Effector memory CD4-positive, alpha-beta T cell (primary cell): ENCODE measurements around the gene SARS1.

Experiments used
- DNase-seq, 3 donors: peaks; one replicate each; pipeline ENCODE4 v3.0.0-alpha.2; 2020
- H3K27ac ChIP-seq: 2 replicates; pipeline ENCODE4 v1.7.0; 2013; ENCODE audit warnings: mild to moderate bottlenecking, low read length, moderate library complexity; ENCODE audit not compliant: insufficient read depth, poor library complexity, severe bottlenecking
- H3K27me3 ChIP-seq: replicated peaks from 2 replicates; pipeline ENCODE4 v1.7.0; 2013; ENCODE audit warnings: mild to moderate bottlenecking, low read length; ENCODE audit not compliant: insufficient read depth, control insufficient read depth, poor library complexity, severe bottlenecking
- H3K36me3 ChIP-seq: 2 replicates; pipeline ENCODE4 v1.7.0; 2013; ENCODE audit warnings: mild to moderate bottlenecking, low read length, moderate library complexity; ENCODE audit not compliant: control insufficient read depth, insufficient read depth
- H3K4me1 ChIP-seq: 2 replicates; pipeline ENCODE4 v1.7.0; 2013; ENCODE audit warnings: low read length, mild to moderate bottlenecking; ENCODE audit not compliant: control insufficient read depth, insufficient read depth, poor library complexity, severe bottlenecking
- H3K4me3 ChIP-seq: 2 replicates; pipeline ENCODE4 v1.7.0; 2013; ENCODE audit warnings: low read length, low read depth, mild to moderate bottlenecking; ENCODE audit not compliant: insufficient read depth, poor library complexity, severe bottlenecking
- H3K9me3 ChIP-seq: 2 replicates; pipeline ENCODE4 v1.7.0; 2013; ENCODE audit warnings: mild to moderate bottlenecking, low read length, moderate library complexity; ENCODE audit not compliant: control insufficient read depth

SARS1 gene

DNA sequence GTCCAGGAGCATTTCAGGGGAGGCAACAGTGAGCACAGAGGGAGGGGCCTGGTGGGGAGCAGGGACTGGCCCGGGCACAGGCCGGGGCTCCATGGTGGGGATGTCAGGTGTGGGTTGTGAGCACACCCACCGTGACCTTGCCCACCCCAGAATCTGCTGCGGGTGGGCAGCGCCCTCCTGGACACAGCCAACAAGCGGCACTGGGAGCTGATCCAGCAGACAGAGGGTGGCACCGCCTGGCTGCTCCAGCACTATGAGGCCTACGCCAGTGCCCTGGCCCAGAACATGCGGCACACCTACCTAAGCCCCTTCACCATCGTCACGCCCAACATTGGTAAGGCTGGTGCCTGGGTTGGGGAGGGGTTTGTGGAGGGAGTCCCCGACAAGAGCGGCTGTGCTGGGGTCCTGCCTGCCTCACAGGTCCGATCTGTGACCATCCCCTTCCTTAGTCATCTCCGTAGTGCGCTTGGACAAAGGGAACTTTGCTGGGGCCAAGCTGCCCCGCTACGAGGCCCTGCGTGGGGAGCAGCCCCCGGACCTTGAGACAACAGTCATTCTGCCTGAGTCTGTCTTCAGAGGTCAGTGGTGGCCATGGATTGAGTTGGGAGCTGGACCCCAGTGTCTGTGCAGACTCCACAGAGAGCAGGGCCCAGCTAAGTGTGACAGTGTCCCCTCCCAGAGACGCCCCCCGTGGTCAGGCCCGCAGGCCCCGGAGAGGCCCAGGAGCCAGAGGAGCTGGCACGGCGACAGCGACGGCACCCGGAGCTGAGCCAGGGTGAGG, 54.9 kb downstream of the SARS1 start:
- Histone ChIP-seq H3K27ac (no peak overlapping the region), H3K27me3 (no peaks in the 10 kb centered on the region), H3K9me3 (no peaks in the 10 kb centered on the region), H3K4me3 (no peak overlapping the region), H3K36me3 (no peaks in the 10 kb centered on the region), H3K4me1 (no peaks in the 10 kb centered on the region)
- no peak for DNase-seq

DNA sequence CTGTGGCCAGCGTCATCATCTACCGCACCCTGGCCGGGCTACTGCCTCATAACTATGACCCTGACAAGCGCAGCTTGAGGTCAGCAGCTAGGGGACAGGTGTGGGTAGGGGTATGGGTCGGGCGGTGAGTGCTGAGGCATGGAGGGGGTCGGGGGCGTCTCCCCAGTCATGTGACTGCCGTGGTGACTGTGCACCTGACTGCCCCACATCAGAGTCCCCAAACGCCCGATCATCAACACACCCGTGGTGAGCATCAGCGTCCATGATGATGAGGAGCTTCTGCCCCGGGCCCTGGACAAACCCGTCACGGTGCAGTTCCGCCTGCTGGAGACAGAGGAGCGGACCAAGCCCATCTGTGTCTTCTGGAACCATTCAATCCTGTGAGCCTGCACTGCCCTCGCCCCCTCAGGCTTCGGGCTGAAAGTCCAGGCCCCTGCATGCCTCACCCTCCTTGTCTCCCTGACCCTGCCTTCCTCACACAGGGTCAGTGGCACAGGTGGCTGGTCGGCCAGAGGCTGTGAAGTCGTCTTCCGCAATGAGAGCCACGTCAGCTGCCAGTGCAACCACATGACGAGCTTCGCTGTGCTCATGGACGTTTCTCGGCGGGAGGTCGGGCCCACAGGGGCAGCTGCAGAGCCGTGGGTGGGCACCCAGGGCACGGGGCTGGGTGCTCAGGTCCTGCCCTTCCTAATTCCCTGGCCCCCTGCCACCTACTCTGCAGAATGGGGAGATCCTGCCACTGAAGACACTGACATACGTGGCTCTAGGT, 55.7 kb downstream of the SARS1 start:
- no peaks in the 10 kb centered on the region for H3K9me3 ChIP-seq
- no peaks in the 10 kb centered on the region for H3K27me3 ChIP-seq
- DNase-seq = no peak
- H3K4me1 ChIP-seq = no peaks in the 10 kb centered on the region
- H3K4me3 ChIP-seq = no peak overlapping the region
- no peaks in the 10 kb centered on the region for H3K36me3 ChIP-seq
- H3K27ac ChIP-seq = no peak overlapping the region

DNA sequence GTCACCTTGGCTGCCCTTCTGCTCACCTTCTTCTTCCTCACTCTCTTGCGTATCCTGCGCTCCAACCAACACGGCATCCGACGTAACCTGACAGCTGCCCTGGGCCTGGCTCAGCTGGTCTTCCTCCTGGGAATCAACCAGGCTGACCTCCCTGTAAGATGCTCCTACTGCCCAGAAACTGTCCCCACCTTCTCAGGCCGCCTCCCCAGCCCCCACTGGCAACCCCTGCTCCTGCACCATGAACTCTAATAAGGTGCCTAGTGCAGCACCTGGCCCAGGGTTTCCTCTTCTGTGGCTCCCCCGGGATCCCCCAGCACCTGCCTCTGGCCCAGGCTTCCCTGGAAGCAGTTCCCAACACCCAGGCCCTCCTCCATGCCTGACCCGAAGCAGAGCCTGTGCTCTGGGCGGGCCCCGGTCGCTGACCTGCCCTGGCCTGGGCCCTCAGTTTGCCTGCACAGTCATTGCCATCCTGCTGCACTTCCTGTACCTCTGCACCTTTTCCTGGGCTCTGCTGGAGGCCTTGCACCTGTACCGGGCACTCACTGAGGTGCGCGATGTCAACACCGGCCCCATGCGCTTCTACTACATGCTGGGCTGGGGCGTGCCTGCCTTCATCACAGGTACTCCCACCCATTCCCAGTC, 56.4 kb downstream of the SARS1 start:
- no peaks in the 10 kb centered on the region for H3K4me1 ChIP-seq
- H3K4me3 ChIP-seq = no peak overlapping the region
- H3K9me3 ChIP-seq = no peaks in the 10 kb centered on the region
- no peak overlapping the region for H3K27ac ChIP-seq
- DNase-seq = no peak
- H3K36me3 ChIP-seq = no peaks in the 10 kb centered on the region
- no peaks in the 10 kb centered on the region for H3K27me3 ChIP-seq

DNA sequence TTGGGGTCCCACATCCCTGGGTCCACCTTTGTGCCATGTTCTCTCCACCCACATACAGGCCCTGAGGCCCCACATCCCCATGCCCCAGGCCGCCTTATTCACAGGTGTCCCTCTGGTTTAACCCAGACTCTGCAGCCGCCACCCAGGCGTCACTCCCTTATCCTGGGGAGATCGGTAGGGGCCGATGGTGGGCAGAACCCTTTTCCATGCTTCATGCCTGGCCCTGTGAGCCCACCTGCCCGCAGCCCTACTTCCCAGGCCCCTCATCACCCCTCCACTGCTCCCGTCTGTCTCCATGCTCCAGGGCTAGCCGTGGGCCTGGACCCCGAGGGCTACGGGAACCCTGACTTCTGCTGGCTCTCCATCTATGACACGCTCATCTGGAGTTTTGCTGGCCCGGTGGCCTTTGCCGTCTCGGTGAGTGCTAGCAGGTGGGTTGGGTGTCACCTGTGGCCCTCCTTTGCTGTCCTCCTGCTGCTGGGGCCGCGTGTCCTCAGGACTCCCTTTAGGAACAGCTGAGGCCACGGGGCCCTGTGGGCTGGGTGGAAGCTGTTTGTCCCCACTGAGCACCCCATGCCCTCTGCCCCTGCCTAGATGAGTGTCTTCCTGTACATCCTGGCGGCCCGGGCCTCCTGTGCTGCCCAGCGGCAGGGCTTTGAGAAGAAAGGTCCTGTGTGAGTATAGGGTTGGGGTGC, 57.1 kb downstream of the SARS1 start:
- no peak overlapping the region for H3K4me3 ChIP-seq
- no peaks in the 10 kb centered on the region for H3K9me3 ChIP-seq
- no peaks in the 10 kb centered on the region for H3K27me3 ChIP-seq
- no peaks in the 10 kb centered on the region for H3K36me3 ChIP-seq
- H3K27ac ChIP-seq = no peak overlapping the region
- H3K4me1 ChIP-seq = no peaks in the 10 kb centered on the region
- no peak for DNase-seq

DNA sequence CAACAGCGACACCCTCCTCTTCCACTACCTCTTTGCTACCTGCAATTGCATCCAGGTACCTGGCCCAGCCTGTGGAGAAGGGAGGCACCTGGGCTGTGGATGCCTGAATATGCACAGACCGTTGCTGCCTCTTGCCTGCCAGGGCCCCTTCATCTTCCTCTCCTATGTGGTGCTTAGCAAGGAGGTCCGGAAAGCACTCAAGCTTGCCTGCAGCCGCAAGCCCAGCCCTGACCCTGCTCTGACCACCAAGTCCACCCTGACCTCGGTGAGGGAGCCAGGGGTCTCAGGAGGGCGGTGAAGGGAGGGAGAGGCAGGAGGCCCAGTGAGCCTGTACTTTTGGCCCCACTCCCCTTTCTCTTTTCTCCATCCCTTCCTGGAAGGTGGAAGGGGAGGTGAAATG, 57.7 kb downstream of the SARS1 start:
- H3K36me3 ChIP-seq = no peaks in the 10 kb centered on the region
- H3K4me1 ChIP-seq = no peaks in the 10 kb centered on the region
- H3K9me3 ChIP-seq = no peaks in the 10 kb centered on the region
- no peak overlapping the region for H3K4me3 ChIP-seq
- DNase-seq = no peak
- no peaks in the 10 kb centered on the region for H3K27me3 ChIP-seq
- H3K27ac ChIP-seq = no peak overlapping the region

- Histone ChIP-seq H3K4me1 (no peaks in the 10 kb centered on the region), H3K36me3 (no peaks in the 10 kb centered on the region)
Observed at GRCh38 chr1:109272021-109272799, 58.5 kb downstream of the SARS1 start.

DNA sequence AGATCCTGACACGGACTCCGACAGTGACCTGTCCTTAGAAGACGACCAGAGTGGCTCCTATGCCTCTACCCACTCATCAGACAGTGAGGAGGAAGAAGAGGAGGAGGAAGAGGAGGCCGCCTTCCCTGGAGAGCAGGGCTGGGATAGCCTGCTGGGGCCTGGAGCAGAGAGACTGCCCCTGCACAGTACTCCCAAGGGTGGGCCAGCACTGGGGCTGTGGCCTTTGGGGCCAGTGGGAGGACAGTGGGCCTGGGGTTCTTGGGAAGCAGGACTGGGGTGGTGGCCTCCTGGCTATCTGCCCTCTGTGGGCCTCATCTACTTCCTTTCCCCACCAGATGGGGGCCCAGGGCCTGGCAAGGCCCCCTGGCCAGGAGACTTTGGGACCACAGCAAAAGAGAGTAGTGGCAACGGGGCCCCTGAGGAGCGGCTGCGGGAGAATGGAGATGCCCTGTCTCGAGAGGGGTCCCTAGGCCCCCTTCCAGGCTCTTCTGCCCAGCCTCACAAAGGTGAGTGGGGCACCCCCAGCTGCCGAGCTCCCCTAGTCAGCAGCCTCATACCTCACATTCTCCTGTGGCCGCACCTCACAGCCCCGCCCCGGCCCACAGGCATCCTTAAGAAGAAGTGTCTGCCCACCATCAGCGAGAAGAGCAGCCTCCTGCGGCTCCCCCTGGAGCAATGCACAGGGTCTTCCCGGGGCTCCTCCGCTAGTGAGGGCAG, 59.3 kb downstream of the SARS1 start:
- no peak for DNase-seq
- no peaks in the 10 kb centered on the region for H3K4me1 ChIP-seq
- H3K4me3 ChIP-seq = no peak overlapping the region
- no peaks in the 10 kb centered on the region for H3K9me3 ChIP-seq
- H3K27me3 ChIP-seq = no peaks in the 10 kb centered on the region
- no peaks in the 10 kb centered on the region for H3K36me3 ChIP-seq
- no peak overlapping the region for H3K27ac ChIP-seq

More at GRCh38 chr1:109272021-109272799, 58.5 kb downstream of the SARS1 start:
- DNase-seq = no peak
- Histone ChIP-seq H3K4me3 (no peak overlapping the region), H3K27me3 (no peaks in the 10 kb centered on the region), H3K27ac (no peak overlapping the region), H3K9me3 (no peaks in the 10 kb centered on the region)

GRCh38 chr1:109273570-109274288, 60.0 kb downstream of the SARS1 start:
- no peak overlapping the region for H3K4me3 ChIP-seq
- no peaks in the 10 kb centered on the region for H3K9me3 ChIP-seq
- H3K4me1 ChIP-seq = no peaks in the 10 kb centered on the region
- H3K27me3 ChIP-seq = no peaks in the 10 kb centered on the region
- no peaks in the 10 kb centered on the region for H3K36me3 ChIP-seq
- no peak for DNase-seq
- no peak overlapping the region for H3K27ac ChIP-seq
